SHP77 (cell line): ENCODE data around the gene SELENOV.
A peak's percentile ranks its signal among the peaks of the same experiment; 100 is the strongest.

ENCODE experiments used
- DNase-seq, 2 experiments: peaks; one replicate each; lab custom pipeline; 2025; lab: John Stamatoyannopoulos, UW

Gene SELENOV

GRCh38 chr19:39557811-39558623 lies 43.1 kb downstream of the SELENOV start:
- DNase-seq: peak; percentile 48 to 52

- peak in 1 of 2 experiments; percentile 45 for DNase-seq
Observed at GRCh38 chr19:39558624-39559117, 43.7 kb downstream of the SELENOV start.

GRCh38 chr19:39563408-39563807 lies 48.5 kb downstream of the SELENOV start:
- no peak for DNase-seq

- no peak for DNase-seq
Observed at GRCh38 chr19:39566064-39566463, 51.1 kb downstream of the SELENOV start.

GRCh38 chr19:39568604-39569003 lies 53.7 kb downstream of the SELENOV start:
- no peak for DNase-seq
